ENCODE data around the gene NPHS1. TPM values are rescaled to one million over a fixed set of nuclear protein-coding genes. Genes with fewer than 3 reads are reported as not detected.

NPHS1 gene
- total RNA-seq, 1 experiment from 2014 or later, result not detected

DNA sequence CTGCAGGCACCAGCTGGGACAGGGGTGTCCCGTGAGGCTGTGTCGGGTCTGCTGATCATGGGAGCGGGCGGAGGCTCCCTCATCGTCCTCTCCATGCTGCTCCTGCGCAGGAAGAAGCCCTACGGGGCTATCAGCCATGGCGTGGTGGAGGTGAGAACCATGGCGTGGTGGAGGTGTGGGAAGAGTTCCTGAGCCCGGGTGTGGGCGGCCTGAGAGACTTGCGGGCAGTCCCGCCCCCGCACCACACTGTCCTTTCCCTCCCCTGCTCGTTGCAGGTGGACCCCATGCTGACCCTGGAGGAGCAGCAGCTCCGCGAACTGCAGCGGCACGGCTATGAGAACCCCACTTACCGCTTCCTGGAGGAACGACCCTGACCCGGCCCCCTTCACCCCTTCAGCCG lies 26.8 kb upstream of the NPHS1 start:
- no peak for DNase-seq (ENCODE audit: low spot score)
- TF ChIP-seq CTCF (conservative IDR thresholded peaks at IDR 0.05; ENCODE audit: low read depth, low read length) (no peak), EZH2 (IDR thresholded peaks at IDR 0.05; ENCODE audit: borderline replicate concordance, low read depth, low read length, poor library complexity, severe bottlenecking) (no peak)
- H3K9me3 ChIP-seq (ENCODE audit: low read depth, low read length, poor library complexity, severe bottlenecking), result no peaks in the 10 kb centered on the region
- POLR2A ChIA-PET (ENCODE audit: low non-redundant PET), result no interaction called here
- no peak overlapping the region for H3K27ac ChIP-seq (ENCODE audit: low read depth, low read length, poor library complexity, severe bottlenecking)
- CTCF ChIA-PET, result interaction anchor here (1.5 kb wide), 1 partner anchor 52 kb away, joined by 8 read pairs; no protein-coding TSS in a partner anchor
- H3K4me3 ChIP-seq (ENCODE audit: low read depth, low read length, poor library complexity, severe bottlenecking), result no peak overlapping the region
- H3K36me3 ChIP-seq (ENCODE audit: insufficient read depth, low read length, poor library complexity, severe bottlenecking), result no peaks in the 10 kb centered on the region
- H3K27me3 ChIP-seq (replicated peaks; ENCODE audit: insufficient read depth, low read depth, low read length, poor library complexity), result no peaks in the 10 kb centered on the region
- intact Hi-C loops (cut with micrococcal nuclease; ENCODE audit: unreplicated experiment), result no loop called here
- no TSS peak for BruUV-seq (replicated peaks)
- H3K4me1 ChIP-seq (ENCODE audit: insufficient read depth, low read length, poor library complexity, severe bottlenecking), result no peaks in the 10 kb centered on the region

- POLR2A ChIA-PET (ENCODE audit: low non-redundant PET), result no interaction called here
- DNase-seq (ENCODE audit: low spot score), result no peak
- Histone ChIP-seq H3K36me3 (ENCODE audit: insufficient read depth, low read length, poor library complexity, severe bottlenecking) (no peaks in the 10 kb centered on the region), H3K9me3 (ENCODE audit: low read depth, low read length, poor library complexity, severe bottlenecking) (no peaks in the 10 kb centered on the region), H3K27ac (ENCODE audit: low read depth, low read length, poor library complexity, severe bottlenecking) (no peak overlapping the region), H3K4me3 (ENCODE audit: low read depth, low read length, poor library complexity, severe bottlenecking) (no peak overlapping the region), H3K27me3 (replicated peaks; ENCODE audit: insufficient read depth, low read depth, low read length, poor library complexity) (no peaks in the 10 kb centered on the region), H3K4me1 (ENCODE audit: insufficient read depth, low read length, poor library complexity, severe bottlenecking) (peaks cover 2% of the 10 kb centered on the region)
- no peak for TF ChIP-seq EZH2 (IDR thresholded peaks at IDR 0.05; ENCODE audit: borderline replicate concordance, low read depth, low read length, poor library complexity, severe bottlenecking)
- no peak for TF ChIP-seq CTCF (conservative IDR thresholded peaks at IDR 0.05; ENCODE audit: low read depth, low read length)
- CTCF ChIA-PET, result no interaction called here
- intact Hi-C loops (cut with micrococcal nuclease; ENCODE audit: unreplicated experiment), result no loop called here
- no TSS peak for BruUV-seq (replicated peaks)
Measured at GRCh38 chr19:35874392-35874930, 22.2 kb upstream of the NPHS1 start.

GRCh38 chr19:35872180-35872579 lies 19.9 kb upstream of the NPHS1 start:
- DNase-seq (ENCODE audit: low spot score), result peak; percentile 28
- CTCF ChIA-PET, result no interaction called here

More at GRCh38 chr19:35872180-35872579, 19.9 kb upstream of the NPHS1 start:
- BruUV-seq (replicated peaks), result no TSS peak
- Histone ChIP-seq H3K4me1 (ENCODE audit: insufficient read depth, low read length, poor library complexity, severe bottlenecking) (peaks cover 11% of the 10 kb centered on the region), H3K27ac (ENCODE audit: low read depth, low read length, poor library complexity, severe bottlenecking) (no peak overlapping the region), H3K4me3 (ENCODE audit: low read depth, low read length, poor library complexity, severe bottlenecking) (no peak overlapping the region), H3K27me3 (replicated peaks; ENCODE audit: insufficient read depth, low read depth, low read length, poor library complexity) (no peaks in the 10 kb centered on the region), H3K9me3 (ENCODE audit: low read depth, low read length, poor library complexity, severe bottlenecking) (no peaks in the 10 kb centered on the region), H3K36me3 (ENCODE audit: insufficient read depth, low read length, poor library complexity, severe bottlenecking) (no peaks in the 10 kb centered on the region)
- TF ChIP-seq CTCF (conservative IDR thresholded peaks at IDR 0.05; ENCODE audit: low read depth, low read length) (no peak), EZH2 (IDR thresholded peaks at IDR 0.05; ENCODE audit: borderline replicate concordance, low read depth, low read length, poor library complexity, severe bottlenecking) (no peak)
- intact Hi-C loops (cut with micrococcal nuclease; ENCODE audit: unreplicated experiment), result no loop called here
- POLR2A ChIA-PET (ENCODE audit: low non-redundant PET), result no interaction called here
